Measurements from ENCODE around the gene SLC25A42. TPM values are rescaled to one million over a fixed set of nuclear protein-coding genes. Genes with fewer than 3 reads are reported as not detected.

The SLC25A42 gene
- total RNA-seq, 1 donor from 2014 or later, result 10.6 TPM

GRCh38 chr19:19071897-19072296, 8.1 kb downstream of the SLC25A42 start:
- no peaks in the 10 kb centered on the region for H3K9me3 Mint-ChIP-seq (ENCODE audit: unreplicated experiment)
- DNase-seq (ENCODE audit: extremely low spot score, unreplicated experiment), result no peak
- no peak overlapping the region for H3K27ac Mint-ChIP-seq (ENCODE audit: unreplicated experiment)
- H3K4me1 Mint-ChIP-seq (ENCODE audit: unreplicated experiment), result no peaks in the 10 kb centered on the region
- H3K4me3 Mint-ChIP-seq (ENCODE audit: unreplicated experiment), result no peak overlapping the region
- TF ChIP-seq CTCF (IDR thresholded peaks at IDR 0.05), result no peak
- H3K36me3 Mint-ChIP-seq (ENCODE audit: unreplicated experiment), result peaks cover 4% of the 10 kb centered on the region
- no peaks in the 10 kb centered on the region for H3K27me3 Mint-ChIP-seq (ENCODE audit: unreplicated experiment)

- no peaks in the 10 kb centered on the region for H3K9me3 Mint-ChIP-seq (ENCODE audit: unreplicated experiment)
- H3K27ac Mint-ChIP-seq (ENCODE audit: unreplicated experiment), result no peak overlapping the region
- H3K27me3 Mint-ChIP-seq (ENCODE audit: unreplicated experiment), result no peaks in the 10 kb centered on the region
- peaks cover 2% of the 10 kb centered on the region for H3K36me3 Mint-ChIP-seq (ENCODE audit: unreplicated experiment)
- no peak for DNase-seq (ENCODE audit: extremely low spot score, unreplicated experiment)
- H3K4me1 Mint-ChIP-seq (ENCODE audit: unreplicated experiment), result no peaks in the 10 kb centered on the region
- no peak overlapping the region for H3K4me3 Mint-ChIP-seq (ENCODE audit: unreplicated experiment)
- no peak for TF ChIP-seq CTCF (IDR thresholded peaks at IDR 0.05)
Measured at GRCh38 chr19:19074196-19074882, 10.5 kb downstream of the SLC25A42 start.

GRCh38 chr19:19075126-19075525, 11.3 kb downstream of the SLC25A42 start:
- H3K27ac Mint-ChIP-seq (ENCODE audit: unreplicated experiment), result no peak overlapping the region
- no peak overlapping the region for H3K4me3 Mint-ChIP-seq (ENCODE audit: unreplicated experiment)
- H3K36me3 Mint-ChIP-seq (ENCODE audit: unreplicated experiment), result peaks cover 2% of the 10 kb centered on the region
- H3K9me3 Mint-ChIP-seq (ENCODE audit: unreplicated experiment), result no peaks in the 10 kb centered on the region
- H3K4me1 Mint-ChIP-seq (ENCODE audit: unreplicated experiment), result no peaks in the 10 kb centered on the region
- TF ChIP-seq CTCF (IDR thresholded peaks at IDR 0.05), result no peak
- DNase-seq (ENCODE audit: extremely low spot score, unreplicated experiment), result no peak
- no peaks in the 10 kb centered on the region for H3K27me3 Mint-ChIP-seq (ENCODE audit: unreplicated experiment)

GRCh38 chr19:19076476-19076875, 12.7 kb downstream of the SLC25A42 start:
- H3K27me3 Mint-ChIP-seq (ENCODE audit: unreplicated experiment), result no peaks in the 10 kb centered on the region
- no peak for TF ChIP-seq CTCF (IDR thresholded peaks at IDR 0.05)
- H3K27ac Mint-ChIP-seq (ENCODE audit: unreplicated experiment), result no peak overlapping the region
- H3K4me1 Mint-ChIP-seq (ENCODE audit: unreplicated experiment), result no peaks in the 10 kb centered on the region
- no peak overlapping the region for H3K4me3 Mint-ChIP-seq (ENCODE audit: unreplicated experiment)
- no peak for DNase-seq (ENCODE audit: extremely low spot score, unreplicated experiment)
- H3K36me3 Mint-ChIP-seq (ENCODE audit: unreplicated experiment), result peaks cover 2% of the 10 kb centered on the region
- H3K9me3 Mint-ChIP-seq (ENCODE audit: unreplicated experiment), result no peaks in the 10 kb centered on the region

- peaks cover 2% of the 10 kb centered on the region for H3K36me3 Mint-ChIP-seq (ENCODE audit: unreplicated experiment)
Measured at GRCh38 chr19:19077103-19077502, 13.3 kb downstream of the SLC25A42 start.

More at GRCh38 chr19:19077103-19077502, 13.3 kb downstream of the SLC25A42 start:
- TF ChIP-seq CTCF (IDR thresholded peaks at IDR 0.05), result no peak
- no peak overlapping the region for H3K27ac Mint-ChIP-seq (ENCODE audit: unreplicated experiment)
- no peaks in the 10 kb centered on the region for H3K9me3 Mint-ChIP-seq (ENCODE audit: unreplicated experiment)
- no peak for DNase-seq (ENCODE audit: extremely low spot score, unreplicated experiment)
- no peak overlapping the region for H3K4me3 Mint-ChIP-seq (ENCODE audit: unreplicated experiment)
- H3K27me3 Mint-ChIP-seq (ENCODE audit: unreplicated experiment), result no peaks in the 10 kb centered on the region
- H3K4me1 Mint-ChIP-seq (ENCODE audit: unreplicated experiment), result no peaks in the 10 kb centered on the region
